Measurements from ENCODE around the gene TADA2A. TPM values are rescaled to one million over a fixed set of nuclear protein-coding genes. Genes with fewer than 3 reads are reported as not detected.

TADA2A gene
- total RNA-seq, 4 donors from 2014 or later = 19.3 to 33.2 (median 22.1) TPM

GRCh38 chr17:37520174-37520573, 113.5 kb downstream of the TADA2A start:
- H3K9me3 ChIP-seq = no peaks in the 10 kb centered on the region
- H3K27me3 ChIP-seq = no peaks in the 10 kb centered on the region
- peaks cover 4 to 22% of the 10 kb centered on the region in 2 donors for H3K36me3 ChIP-seq
- WGBS, 2 donors = 90 to 91% methylated on average over 8 of the region's 8 CpGs
- DNase-seq = no peak
- H3K27ac ChIP-seq = no peak overlapping the region
- TF ChIP-seq POLR2A (IDR thresholded peaks at IDR 0.05) (no peak), CTCF (IDR thresholded peaks at IDR 0.05) (no peak)
- H3K4me1 ChIP-seq = no peaks in the 10 kb centered on the region
- intact Hi-C loops (cut with DNase I) = no loop called here
- no peak overlapping the region for H3K4me3 ChIP-seq (replicated peaks in 1 of 3)

DNA sequence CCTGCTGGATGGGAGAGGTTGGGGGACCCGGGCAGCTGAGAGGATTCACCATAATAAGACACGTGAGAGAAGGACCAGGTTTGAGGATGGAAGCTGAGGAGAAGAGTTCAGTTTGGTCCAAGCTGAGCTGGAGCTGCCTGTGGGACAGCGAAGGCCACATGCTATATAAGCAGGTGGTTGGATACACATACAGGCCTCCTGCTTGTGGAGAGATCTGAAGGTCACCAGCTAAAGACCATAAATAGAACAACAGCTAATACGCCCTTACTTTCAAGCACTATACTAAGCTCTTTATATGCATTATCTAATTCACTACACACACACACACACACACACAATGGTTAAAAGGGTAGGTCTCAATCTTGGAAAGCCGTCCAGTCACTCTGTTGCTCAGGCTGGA, 115.1 kb downstream of the TADA2A start:
- no peak for TF ChIP-seq CTCF (IDR thresholded peaks at IDR 0.05)
- TF ChIP-seq POLR2A (IDR thresholded peaks at IDR 0.05) = no peak
- Histone ChIP-seq H3K27ac (no peak overlapping the region), H3K4me3 (replicated peaks in 1 of 3) (no peak overlapping the region), H3K36me3 (peaks cover 4 to 22% of the 10 kb centered on the region in 2 donors), H3K9me3 (no peaks in the 10 kb centered on the region), H3K27me3 (no peaks in the 10 kb centered on the region), H3K4me1 (no peaks in the 10 kb centered on the region)
- DNase-seq = no peak
- WGBS, 2 donors = 93 to 97% methylated on average over 5 of the region's 5 CpGs
- intact Hi-C loops (cut with DNase I) = no loop called here

- Histone ChIP-seq H3K9me3 (no peaks in the 10 kb centered on the region), H3K4me3 (replicated peaks in 1 of 3) (no peak overlapping the region), H3K27ac (no peak overlapping the region), H3K27me3 (no peaks in the 10 kb centered on the region), H3K4me1 (no peaks in the 10 kb centered on the region), H3K36me3 (peaks cover 4 to 18% of the 10 kb centered on the region in 2 donors)
- no peak for DNase-seq
- 86 to 88% methylated on average over 8 of the region's 8 CpGs for WGBS, 2 donors
- intact Hi-C loops (cut with DNase I) = no loop called here
- no peak for TF ChIP-seq POLR2A (IDR thresholded peaks at IDR 0.05)
- TF ChIP-seq CTCF (IDR thresholded peaks at IDR 0.05) = no peak
Measured at GRCh38 chr17:37523715-37524219, 117.1 kb downstream of the TADA2A start.

GRCh38 chr17:37527249-37527851, 120.7 kb downstream of the TADA2A start:
- H3K36me3 ChIP-seq = peaks cover 5 to 7% of the 10 kb centered on the region in 2 donors
- 65 to 68% methylated on average over 5 of the region's 5 CpGs for WGBS, 2 donors

More at GRCh38 chr17:37527249-37527851, 120.7 kb downstream of the TADA2A start:
- H3K9me3 ChIP-seq = no peaks in the 10 kb centered on the region
- H3K27ac ChIP-seq = no peak overlapping the region
- no peaks in the 10 kb centered on the region for H3K4me1 ChIP-seq
- intact Hi-C loops (cut with DNase I) = no loop called here
- no peak for TF ChIP-seq POLR2A (IDR thresholded peaks at IDR 0.05)
- peak; percentile 19 to 75 (median 60) for TF ChIP-seq CTCF (IDR thresholded peaks at IDR 0.05)
- H3K27me3 ChIP-seq = no peaks in the 10 kb centered on the region
- DNase-seq = peak in 1 of 2 donors; percentile 16
- H3K4me3 ChIP-seq (replicated peaks in 1 of 3) = no peak overlapping the region

Other genes with a start within 250 kb of the TADA2A start
- gene C17orf78, start 30.9 kb upstream of the TADA2A start, total RNA-seq = not detected
- gene ACACA, start 50 bp upstream of the TADA2A start, total RNA-seq = 10 to 100 TPM; 27.2 to 55.7 (median 38.4) TPM
- 10 to 100 TPM; 52.7 to 74.5 (median 59.0) TPM for gene DUSP14, start 83.0 kb downstream of the TADA2A start, total RNA-seq
- 10 to 100 TPM; 33.4 to 54.1 (median 41.6) TPM for gene SYNRG, start 202.5 kb downstream of the TADA2A start, total RNA-seq
- gene DDX52, start 236.6 kb downstream of the TADA2A start, total RNA-seq = 10 to 100 TPM; 17.2 to 27.9 (median 20.3) TPM

Data from thyroid gland (tissue), 4 donors.